ENCODE measurements around the gene MELTF. TPM values are rescaled to one million over a fixed set of nuclear protein-coding genes. Genes with fewer than 3 reads are reported as not detected.
A peak's percentile ranks its signal among the peaks of the same experiment; 100 is the strongest.

MELTF gene
- total and polyA plus RNA-seq, 9 of the 15 experiments (the other 6 are each of a cell fraction or from before 2014, with no cell fraction given), result 0.35 to 10.5 (median 4.5) TPM

DNA sequence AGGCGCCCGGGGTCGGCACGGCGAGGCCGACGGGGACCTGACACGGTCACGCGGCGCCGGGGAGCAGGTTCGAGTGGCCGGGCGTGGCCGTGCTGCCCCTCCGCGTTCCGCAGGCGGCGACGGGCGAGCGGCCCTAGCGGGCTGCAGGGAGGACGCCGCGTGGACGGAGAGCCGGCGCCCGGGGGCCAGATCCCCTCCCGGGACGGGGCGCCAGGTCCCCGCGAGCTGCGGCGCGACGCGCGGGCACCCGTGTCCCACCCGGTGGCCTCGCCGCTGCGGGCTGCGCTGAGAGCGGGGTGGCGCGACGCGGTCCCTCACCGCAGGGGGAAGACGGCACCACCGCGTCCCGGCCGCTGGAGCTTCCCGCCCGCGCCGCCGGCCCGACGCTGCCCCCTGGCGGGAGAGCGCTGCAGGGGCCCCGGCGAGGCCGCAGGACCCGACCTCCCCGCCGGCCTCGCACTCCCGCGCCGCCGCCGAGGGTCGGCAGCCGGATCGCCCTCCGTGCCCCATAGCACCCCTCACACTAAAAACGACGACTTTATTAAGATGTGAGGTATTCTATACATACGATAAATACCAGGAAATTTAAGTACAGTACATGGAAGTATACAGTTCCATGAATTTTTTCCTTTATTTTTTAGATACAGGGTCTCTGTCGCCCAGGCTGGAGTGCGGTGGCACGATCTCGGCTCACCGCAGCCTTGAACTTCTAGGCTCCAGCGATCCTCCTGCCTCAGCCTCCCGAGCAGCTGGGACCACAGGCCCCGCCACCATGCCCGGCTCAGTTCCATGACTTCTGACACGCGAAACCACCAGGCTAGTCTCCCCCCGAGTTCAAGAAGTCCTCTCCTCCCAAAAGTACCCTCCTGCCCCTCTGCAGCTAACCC, 59.7 kb downstream of the MELTF start (continued):
- TF ChIP-seq, protein P1, sequence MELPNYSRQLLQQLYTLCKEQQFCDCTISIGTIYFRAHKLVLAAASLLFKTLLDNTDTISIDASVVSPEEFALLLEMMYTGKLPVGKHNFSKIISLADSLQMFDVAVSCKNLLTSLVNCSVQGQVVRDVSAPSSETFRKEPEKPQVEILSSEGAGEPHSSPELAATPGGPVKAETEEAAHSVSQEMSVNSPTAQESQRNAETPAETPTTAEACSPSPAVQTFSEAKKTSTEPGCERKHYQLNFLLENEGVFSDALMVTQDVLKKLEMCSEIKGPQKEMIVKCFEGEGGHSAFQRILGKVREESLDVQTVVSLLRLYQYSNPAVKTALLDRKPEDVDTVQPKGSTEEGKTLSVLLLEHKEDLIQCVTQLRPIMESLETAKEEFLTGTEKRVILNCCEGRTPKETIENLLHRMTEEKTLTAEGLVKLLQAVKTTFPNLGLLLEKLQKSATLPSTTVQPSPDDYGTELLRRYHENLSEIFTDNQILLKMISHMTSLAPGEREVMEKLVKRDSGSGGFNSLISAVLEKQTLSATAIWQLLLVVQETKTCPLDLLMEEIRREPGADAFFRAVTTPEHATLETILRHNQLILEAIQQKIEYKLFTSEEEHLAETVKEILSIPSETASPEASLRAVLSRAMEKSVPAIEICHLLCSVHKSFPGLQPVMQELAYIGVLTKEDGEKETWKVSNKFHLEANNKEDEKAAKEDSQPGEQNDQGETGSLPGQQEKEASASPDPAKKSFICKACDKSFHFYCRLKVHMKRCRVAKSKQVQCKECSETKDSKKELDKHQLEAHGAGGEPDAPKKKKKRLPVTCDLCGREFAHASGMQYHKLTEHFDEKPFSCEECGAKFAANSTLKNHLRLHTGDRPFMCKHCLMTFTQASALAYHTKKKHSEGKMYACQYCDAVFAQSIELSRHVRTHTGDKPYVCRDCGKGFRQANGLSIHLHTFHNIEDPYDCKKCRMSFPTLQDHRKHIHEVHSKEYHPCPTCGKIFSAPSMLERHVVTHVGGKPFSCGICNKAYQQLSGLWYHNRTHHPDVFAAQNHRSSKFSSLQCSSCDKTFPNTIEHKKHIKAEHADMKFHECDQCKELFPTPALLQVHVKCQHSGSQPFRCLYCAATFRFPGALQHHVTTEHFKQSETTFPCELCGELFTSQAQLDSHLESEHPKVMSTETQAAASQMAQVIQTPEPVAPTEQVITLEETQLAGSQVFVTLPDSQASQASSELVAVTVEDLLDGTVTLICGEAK (IDR thresholded peaks at IDR 0.05), result no peak
- TF ChIP-seq, protein P1 (CRISPR knock-in tag; IDR thresholded peaks at IDR 0.05), result no peak
- no peak for TF ChIP-seq KDM1A (IDR thresholded peaks at IDR 0.05)
- no peak; the same call in 1 of the 2 replicates for TF ChIP-seq FOXP1 (CRISPR knock-in tag; IDR thresholded peaks at IDR 0.05)
- no peak for TF ChIP-seq NCOA4 (IDR thresholded peaks at IDR 0.05; ENCODE audit: partially characterized antibody)
- no peak for TF ChIP-seq POLR2A (conservative IDR thresholded peaks at IDR 0.05)
- TF ChIP-seq, protein P2, sequence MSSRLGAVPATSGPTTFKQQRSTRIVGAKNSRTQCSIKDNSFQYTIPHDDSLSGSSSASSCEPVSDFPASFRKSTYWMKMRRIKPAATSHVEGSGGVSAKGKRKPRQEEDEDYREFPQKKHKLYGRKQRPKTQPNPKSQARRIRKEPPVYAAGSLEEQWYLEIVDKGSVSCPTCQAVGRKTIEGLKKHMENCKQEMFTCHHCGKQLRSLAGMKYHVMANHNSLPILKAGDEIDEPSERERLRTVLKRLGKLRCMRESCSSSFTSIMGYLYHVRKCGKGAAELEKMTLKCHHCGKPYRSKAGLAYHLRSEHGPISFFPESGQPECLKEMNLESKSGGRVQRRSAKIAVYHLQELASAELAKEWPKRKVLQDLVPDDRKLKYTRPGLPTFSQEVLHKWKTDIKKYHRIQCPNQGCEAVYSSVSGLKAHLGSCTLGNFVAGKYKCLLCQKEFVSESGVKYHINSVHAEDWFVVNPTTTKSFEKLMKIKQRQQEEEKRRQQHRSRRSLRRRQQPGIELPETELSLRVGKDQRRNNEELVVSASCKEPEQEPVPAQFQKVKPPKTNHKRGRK (tag; IDR thresholded peaks at IDR 0.05), result no peak
- TF ChIP-seq, protein P3, sequence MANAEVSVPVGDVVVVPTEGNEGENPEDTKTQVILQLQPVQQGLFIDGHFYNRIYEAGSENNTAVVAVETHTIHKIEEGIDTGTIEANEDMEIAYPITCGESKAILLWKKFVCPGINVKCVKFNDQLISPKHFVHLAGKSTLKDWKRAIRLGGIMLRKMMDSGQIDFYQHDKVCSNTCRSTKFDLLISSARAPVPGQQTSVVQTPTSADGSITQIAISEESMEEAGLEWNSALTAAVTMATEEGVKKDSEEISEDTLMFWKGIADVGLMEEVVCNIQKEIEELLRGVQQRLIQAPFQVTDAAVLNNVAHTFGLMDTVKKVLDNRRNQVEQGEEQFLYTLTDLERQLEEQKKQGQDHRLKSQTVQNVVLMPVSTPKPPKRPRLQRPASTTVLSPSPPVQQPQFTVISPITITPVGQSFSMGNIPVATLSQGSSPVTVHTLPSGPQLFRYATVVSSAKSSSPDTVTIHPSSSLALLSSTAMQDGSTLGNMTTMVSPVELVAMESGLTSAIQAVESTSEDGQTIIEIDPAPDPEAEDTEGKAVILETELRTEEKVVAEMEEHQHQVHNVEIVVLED (CRISPR knock-in tag; IDR thresholded peaks at IDR 0.05), result peak; percentile 37; the same call in 1 of the 2 replicates
- no peak for TF ChIP-seq MEF2A (IDR thresholded peaks at IDR 0.05; ENCODE audit: control insufficient read depth, low read depth, low read length)

Data from K562 (cell line).